ENCODE results near the gene OTOS.

The OTOS gene

DNA sequence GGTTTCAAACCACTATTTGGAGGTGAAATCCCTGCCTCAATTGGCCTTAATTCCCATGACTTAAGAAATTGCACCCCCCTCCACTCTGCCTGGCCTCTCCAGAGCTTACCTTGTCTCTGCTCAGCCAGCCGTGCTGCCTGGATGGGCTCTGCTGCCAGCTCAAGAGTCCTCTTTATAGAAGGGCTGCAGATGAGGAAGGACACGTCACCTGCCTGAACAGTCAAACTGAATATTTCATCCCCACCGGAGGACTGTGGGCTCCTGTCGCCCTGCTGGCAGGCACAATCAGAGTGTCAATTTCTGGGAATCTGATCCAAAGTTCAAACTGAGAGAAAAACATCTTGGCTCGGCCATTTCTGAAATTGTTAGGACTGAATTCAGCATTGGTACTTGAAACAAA, at the start of gene OTOS:
TSS of gene OTOS (minus strand) at position 148 of the 400 bp plus-strand sequence. CDS start 332 bp downstream, outside the sequence.
- TF ChIP-seq, protein P1, sequence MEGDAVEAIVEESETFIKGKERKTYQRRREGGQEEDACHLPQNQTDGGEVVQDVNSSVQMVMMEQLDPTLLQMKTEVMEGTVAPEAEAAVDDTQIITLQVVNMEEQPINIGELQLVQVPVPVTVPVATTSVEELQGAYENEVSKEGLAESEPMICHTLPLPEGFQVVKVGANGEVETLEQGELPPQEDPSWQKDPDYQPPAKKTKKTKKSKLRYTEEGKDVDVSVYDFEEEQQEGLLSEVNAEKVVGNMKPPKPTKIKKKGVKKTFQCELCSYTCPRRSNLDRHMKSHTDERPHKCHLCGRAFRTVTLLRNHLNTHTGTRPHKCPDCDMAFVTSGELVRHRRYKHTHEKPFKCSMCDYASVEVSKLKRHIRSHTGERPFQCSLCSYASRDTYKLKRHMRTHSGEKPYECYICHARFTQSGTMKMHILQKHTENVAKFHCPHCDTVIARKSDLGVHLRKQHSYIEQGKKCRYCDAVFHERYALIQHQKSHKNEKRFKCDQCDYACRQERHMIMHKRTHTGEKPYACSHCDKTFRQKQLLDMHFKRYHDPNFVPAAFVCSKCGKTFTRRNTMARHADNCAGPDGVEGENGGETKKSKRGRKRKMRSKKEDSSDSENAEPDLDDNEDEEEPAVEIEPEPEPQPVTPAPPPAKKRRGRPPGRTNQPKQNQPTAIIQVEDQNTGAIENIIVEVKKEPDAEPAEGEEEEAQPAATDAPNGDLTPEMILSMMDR (IDR thresholded peaks at IDR 0.05; ENCODE audit: control extremely low read depth, extremely low read depth, low read depth, missing control alignments), result no peak
- POLR2A ChIA-PET, result no interaction called here
- CTCF ChIA-PET, result interaction anchor here (0.7 to 5.9 kb wide), 4 partner anchors 8 to 1106 kb away, joined by 3 to 112 read pairs (median 10); no protein-coding TSS in a partner anchor
- DNase-seq (ENCODE audit: extremely low spot score), result no peak

DNA sequence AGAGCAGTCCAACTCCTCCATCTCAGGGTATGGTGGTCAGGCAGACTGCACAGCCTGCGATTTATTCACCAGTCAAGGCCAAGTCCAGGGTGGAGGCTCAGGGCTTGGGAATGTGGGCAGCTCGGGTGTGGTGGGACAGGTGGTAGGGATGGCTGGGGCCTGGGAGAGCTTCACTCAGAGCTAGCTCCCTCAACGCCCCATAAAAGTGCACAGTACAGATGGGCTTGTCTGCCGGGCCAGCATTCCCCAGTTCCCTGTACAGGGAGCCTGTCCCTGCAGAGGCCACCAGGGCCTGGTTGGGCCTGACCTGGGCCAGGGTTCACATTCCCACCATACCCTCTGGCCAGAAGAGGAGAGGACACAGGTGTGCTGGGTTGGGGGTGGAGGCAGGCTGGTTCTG, 49.2 kb upstream of the OTOS start:
- TF ChIP-seq, protein P1 (IDR thresholded peaks at IDR 0.05; ENCODE audit: control extremely low read depth, extremely low read depth, low read depth, missing control alignments), result no peak
- DNase-seq (ENCODE audit: extremely low spot score), result no peak
- ChIA-PET POLR2A (no interaction called here), CTCF (no interaction called here)

DNA sequence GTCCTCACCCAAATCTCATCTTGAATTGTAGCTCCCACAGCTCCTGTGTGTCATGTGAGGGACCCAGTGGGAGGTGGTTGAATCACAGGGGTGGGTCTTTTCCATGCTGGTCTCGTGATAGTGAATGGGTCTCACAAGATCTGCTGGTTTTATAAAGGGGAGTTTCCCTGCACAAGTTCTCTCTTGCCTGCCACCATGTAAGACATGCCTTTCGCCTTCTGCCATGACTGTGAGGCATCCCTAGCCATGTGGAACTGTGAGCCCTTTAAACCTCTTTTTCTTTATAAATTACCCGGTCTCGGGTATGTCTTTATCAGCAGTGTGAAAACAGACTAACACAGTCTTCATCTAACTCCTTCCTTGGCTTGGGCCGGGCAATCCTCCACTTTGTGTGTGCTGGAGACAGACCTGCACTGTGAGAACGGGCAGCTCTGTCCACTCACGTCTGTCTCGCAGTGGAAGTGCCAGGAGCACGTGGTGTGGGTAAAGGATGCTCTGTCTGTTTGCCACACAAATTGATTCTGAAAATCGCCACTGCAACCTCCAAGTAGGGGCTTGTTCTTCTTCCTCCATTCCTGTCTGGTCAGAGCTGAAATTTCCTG, 47.6 kb upstream of the OTOS start:
- ChIA-PET CTCF (no interaction called here), POLR2A (no interaction called here)
- TF ChIP-seq, protein P1 (IDR thresholded peaks at IDR 0.05; ENCODE audit: control extremely low read depth, extremely low read depth, low read depth, missing control alignments), result no peak
- no peak for DNase-seq (ENCODE audit: extremely low spot score)

DNA sequence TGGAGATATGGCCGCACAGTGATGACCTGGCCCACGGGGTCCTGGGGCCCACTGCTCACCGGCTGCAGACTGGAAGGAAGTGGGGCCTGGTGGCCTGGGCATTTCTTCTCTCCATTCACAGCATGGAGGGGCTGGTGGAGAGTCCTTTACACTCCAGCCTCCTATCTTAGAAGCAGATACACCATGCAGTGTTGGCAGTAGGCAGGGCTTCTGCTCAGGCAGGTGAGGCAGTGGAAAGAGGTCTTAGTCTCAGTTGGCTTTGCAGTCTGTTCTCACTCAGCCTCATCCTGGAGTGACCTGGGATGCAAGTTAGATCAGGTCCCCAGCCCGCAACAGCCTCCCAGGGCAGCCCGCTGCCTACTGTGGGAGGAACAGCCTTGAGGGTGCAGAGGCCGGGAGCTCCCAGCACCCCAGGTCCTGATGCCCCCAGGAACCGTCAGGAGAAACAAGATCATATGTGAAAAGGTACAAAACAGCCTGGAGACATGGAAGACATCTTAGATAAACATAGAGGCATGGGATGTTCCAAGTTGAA, 45.8 kb upstream of the OTOS start:
- DNase-seq (ENCODE audit: extremely low spot score), result no peak
- POLR2A ChIA-PET, result no interaction called here
- CTCF ChIA-PET, result no interaction called here
- TF ChIP-seq, protein P1 (IDR thresholded peaks at IDR 0.05; ENCODE audit: control extremely low read depth, extremely low read depth, low read depth, missing control alignments), result no peak

DNA sequence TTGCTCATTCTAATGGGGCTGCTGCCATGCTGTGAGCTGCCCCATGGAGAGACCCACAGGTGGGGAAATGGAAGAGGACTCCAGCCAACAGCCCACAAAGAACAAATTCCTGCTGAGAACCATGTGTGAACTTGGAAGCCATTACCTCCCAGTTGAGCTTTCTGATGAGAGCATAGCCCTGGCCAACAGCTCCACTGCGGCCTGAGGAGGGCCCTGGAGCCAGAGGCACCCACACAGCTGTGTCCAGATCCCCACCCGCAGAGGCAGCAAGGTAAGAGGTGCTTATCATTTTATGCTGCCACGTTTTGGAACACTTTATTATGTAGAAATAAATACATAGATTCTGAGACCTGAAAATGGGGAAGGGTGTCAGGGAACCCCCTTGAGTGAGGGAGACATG, 44.2 kb upstream of the OTOS start:
- no peak for DNase-seq (ENCODE audit: extremely low spot score)
- POLR2A ChIA-PET, result no interaction called here
- TF ChIP-seq, protein P1 (IDR thresholded peaks at IDR 0.05; ENCODE audit: control extremely low read depth, extremely low read depth, low read depth, missing control alignments), result no peak
- CTCF ChIA-PET, result no interaction called here

DNA sequence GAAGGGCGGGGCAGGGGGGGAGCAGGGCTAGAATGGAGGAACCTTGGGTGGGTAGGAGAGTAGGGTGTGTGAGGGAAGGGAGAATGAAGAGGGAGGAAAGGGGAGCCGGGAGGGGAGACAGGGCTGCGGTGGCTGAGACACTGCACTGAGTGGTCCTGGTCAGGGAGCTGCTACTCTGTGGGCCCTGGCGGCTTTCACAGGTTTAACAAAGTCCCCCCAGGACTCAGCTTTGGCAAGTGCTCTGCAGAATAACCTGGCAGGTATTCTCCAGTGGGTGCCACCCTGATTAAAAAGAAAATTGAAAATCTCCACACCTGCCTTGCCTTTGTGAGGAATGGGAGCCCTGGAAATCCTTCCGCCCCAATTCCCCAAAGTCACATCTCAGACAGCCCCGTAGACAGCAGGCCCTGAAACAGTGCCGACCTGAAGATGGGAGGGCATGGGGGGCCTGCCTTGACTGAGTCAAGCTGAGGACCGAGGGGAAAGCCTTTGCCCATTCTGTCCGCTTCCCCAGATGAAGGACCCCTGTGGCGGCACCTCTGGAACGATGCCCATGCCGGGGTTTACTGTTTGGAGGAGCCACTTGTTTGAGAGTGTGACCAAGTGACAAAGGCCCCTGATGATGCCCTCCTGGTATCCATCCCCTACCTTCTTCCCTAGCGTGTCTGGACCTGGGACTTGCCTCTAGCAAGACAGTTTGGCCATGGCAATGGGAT, 43.6 kb upstream of the OTOS start:
- POLR2A ChIA-PET, result no interaction called here
- no peak for DNase-seq (ENCODE audit: extremely low spot score)
- CTCF ChIA-PET, result no interaction called here
- TF ChIP-seq, protein P1 (IDR thresholded peaks at IDR 0.05; ENCODE audit: control extremely low read depth, extremely low read depth, low read depth, missing control alignments), result no peak
